WERI-Rb-1 (cell line): ENCODE results near the gene LSM14B.
"Not testable (repeated sequence)": the region's sequence is repeated elsewhere in the genome, so short reads cannot be mapped to it uniquely, and the experiment has no call there.

Experiments used
- DNase-seq: peaks from one replicate; pipeline ENCODE4 v3.0.0-alpha.2; 2020
- H3K27ac ChIP-seq: fragments of 250-450 bp; sonication (Bioruptor Pico); 2 replicates; pipeline ENCODE4 v1.5.1; 2020; ENCODE audit warnings: mild to moderate bottlenecking, moderate library complexity
- H3K27me3 ChIP-seq: fragments of 250-450 bp; sonication (Bioruptor Pico); 2 replicates; pipeline ENCODE4 v1.5.1; 2021; ENCODE audit warnings: mild to moderate bottlenecking, low read depth, moderate library complexity; ENCODE audit not compliant: insufficient read depth, severe bottlenecking
- H3K36me3 ChIP-seq: fragments of 250-450 bp; sonication (Bioruptor Pico); 2 replicates; pipeline ENCODE4 v1.5.1; 2020; ENCODE audit warnings: mild to moderate bottlenecking, moderate library complexity
- H3K4me3 ChIP-seq: 2 replicates; pipeline ENCODE4 v1.5.1; 2011; ENCODE audit warnings: low read depth, mild to moderate bottlenecking, control low read depth, low read length
- H3K9me3 ChIP-seq: fragments of 250-450 bp; sonication (Bioruptor Pico); 2 replicates; pipeline ENCODE4 v1.5.1; 2021; ENCODE audit warnings: mild to moderate bottlenecking, moderate library complexity; ENCODE audit not compliant: severe bottlenecking
- CTCF ChIP-seq: IDR thresholded peaks from 2 replicates; pipeline ENCODE4 v1.5.1; 2011; ENCODE audit warnings: low read depth, mild to moderate bottlenecking, control low read depth, inconsistent platforms, low read length

LSM14B gene

DNA sequence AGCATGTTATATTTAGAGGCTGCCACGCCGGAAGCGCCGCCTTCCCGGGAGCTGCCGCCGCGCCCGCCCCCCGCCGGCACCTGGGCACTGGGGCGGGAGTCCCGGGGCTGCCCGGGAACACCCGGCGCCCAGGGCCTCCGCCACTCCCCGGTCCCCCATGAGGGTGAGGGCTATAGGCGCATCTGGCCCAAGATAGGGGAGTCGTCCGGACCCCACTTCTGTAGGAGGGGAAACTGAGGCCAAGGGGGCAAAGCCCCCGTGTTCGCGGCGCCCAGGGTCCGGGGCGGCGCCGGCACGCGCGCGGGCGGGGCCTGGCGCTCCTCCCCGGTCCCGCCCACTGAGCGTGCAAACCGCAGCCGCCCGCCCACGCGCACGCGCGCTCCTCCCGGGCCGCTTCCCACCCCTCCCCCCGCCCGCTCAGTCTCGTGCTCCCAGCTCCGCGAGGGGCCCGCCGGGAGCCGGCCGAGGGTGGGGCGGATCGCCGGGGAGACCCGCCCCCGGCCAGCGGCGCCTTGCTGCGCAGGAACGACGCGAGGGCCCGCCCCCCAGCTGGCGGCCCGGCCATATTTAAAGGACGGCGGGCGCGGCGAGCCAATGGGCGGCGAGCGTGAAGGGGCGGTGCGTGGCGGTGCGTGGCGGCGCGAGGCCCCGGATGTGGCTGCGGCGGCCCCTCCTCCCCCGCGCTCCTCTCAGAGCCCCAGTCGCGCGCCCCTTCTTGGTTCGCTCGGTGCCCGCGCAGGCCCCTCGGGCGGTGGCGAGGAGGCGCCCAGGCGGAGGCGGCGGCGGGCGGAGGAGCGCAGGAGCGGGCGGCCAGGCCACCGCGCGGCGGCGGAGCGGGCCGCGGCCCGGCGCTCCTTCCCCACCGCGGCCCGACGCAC is at the start of gene LSM14B:
Gene LSM14B, plus strand, starts transcription at position 700 of the 878 bp plus-strand sequence. CDS start 192 bp downstream, outside the sequence.
- no peaks in the 10 kb centered on the region for H3K9me3 ChIP-seq
- peak within 1 kb of the TSS; percentile 75 for H3K4me3 ChIP-seq
- peaks cover 38% of the 10 kb centered on the region for H3K36me3 ChIP-seq
- H3K27me3 ChIP-seq, result no peaks in the 10 kb centered on the region
- H3K27ac ChIP-seq, result peak within 1 kb of the TSS; percentile 89
- DNase-seq, result peak; percentile 94
- no peak for TF ChIP-seq CTCF

- Histone ChIP-seq H3K4me3 (no peak overlapping the region), H3K9me3 (peaks cover 22% of the 10 kb centered on the region), H3K36me3 (no peaks in the 10 kb centered on the region), H3K27me3 (no peaks in the 10 kb centered on the region), H3K27ac (no peak overlapping the region)
- no peak for TF ChIP-seq CTCF
- no peak for DNase-seq
Measured at GRCh38 chr20:62073323-62073722, 49.0 kb upstream of the LSM14B start.

DNA sequence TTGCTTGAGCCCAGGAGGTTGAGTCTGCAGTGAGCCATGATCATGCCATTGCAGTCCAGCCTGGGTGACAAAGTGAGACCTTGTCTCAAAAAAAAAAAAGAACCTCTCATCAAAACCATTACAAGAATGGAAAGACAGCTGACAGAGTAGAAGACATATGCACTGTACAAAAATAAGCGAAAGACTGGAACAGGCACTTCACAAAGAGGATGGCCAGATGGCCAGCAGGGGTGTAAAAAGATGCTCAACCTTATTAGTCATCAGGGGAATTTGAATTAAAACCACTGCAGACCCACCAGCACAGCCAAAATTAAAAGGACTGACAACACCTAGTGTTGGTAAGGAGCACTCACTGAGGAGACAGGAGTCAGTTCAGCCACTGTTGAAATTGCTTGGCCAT is 43.1 kb upstream of the LSM14B start:
- Histone ChIP-seq H3K36me3 (no peaks in the 10 kb centered on the region), H3K4me3 (no peak overlapping the region), H3K27ac (no peak overlapping the region), H3K9me3 (peaks cover 19% of the 10 kb centered on the region), H3K27me3 (no peaks in the 10 kb centered on the region)
- no peak for TF ChIP-seq CTCF
- no peak for DNase-seq

- Histone ChIP-seq H3K27ac (no peak overlapping the region), H3K4me3 (no peak overlapping the region), H3K9me3 (peaks cover 12% of the 10 kb centered on the region), H3K36me3 (no peaks in the 10 kb centered on the region), H3K27me3 (no peaks in the 10 kb centered on the region)
- DNase-seq, result no peak
- no peak for TF ChIP-seq CTCF
Measured at GRCh38 chr20:62080249-62080990, 41.9 kb upstream of the LSM14B start.

DNA sequence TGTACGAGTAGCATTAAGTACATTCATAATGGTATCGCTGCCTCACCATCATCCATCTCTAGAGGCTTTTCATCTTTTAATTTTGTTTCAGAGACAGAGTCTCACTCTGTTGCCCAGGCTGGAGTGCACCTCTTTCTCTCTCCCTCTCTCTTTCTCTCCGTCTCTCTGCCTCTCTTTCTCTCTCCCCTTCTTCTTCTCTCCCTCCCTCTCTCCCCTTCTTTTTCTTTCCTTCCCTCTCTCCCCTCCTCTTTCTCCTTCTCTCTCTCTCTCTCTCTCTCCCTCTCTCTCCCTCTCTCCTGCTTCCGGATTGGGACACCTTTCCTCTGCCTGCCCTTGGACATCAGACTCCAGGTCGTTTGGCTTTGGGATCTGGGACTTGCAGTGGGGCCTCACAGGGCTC is 39.0 kb upstream of the LSM14B start:
- TF ChIP-seq CTCF, result no peak
- Histone ChIP-seq H3K4me3 (no peak overlapping the region), H3K9me3 (peaks cover 3% of the 10 kb centered on the region), H3K27ac (no peak overlapping the region), H3K36me3 (no peaks in the 10 kb centered on the region), H3K27me3 (no peaks in the 10 kb centered on the region)
- no peak for DNase-seq

DNA sequence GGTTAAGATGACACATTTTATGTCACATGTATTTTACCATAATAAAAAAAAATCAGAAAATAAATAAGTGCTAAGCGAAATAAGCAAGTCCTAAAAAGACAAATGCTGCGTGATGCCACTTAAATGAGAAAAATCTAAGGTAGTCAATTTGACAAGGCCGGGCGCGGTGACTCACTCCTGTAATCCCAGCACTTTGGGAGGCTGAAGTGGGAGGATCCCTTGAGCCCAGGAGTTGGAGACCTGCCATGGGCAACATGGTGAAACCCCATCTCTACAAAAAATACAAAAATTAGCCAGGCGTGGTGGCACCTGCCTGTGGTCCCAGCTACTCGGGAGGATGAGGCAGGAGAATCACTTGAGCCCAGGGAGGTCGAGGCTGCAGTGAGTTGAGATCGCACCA is 38.1 kb upstream of the LSM14B start:
- not testable (repeated sequence) for H3K27ac ChIP-seq, H3K9me3 ChIP-seq, H3K4me3 ChIP-seq, H3K36me3 ChIP-seq, H3K27me3 ChIP-seq, DNase-seq
